K562 (cell line): ENCODE results near the gene PRRT1.

ENCODE experiments used
- CC2D1A ChIP-seq: fragments of 450-650 bp; IDR thresholded peaks from 2 replicates; pipeline ENCODE4 v1.6.1; 2017; ENCODE audit warnings: mild to moderate bottlenecking
- PHF20 ChIP-seq: fragments of 450-650 bp; IDR thresholded peaks from 2 replicates; pipeline ENCODE4 v1.6.1; 2018; ENCODE audit not compliant: partially characterized antibody
- TF ChIP-seq, protein P1 (sequence below): sonication (generic); formaldehyde crosslinking; IDR thresholded peaks from 2 replicates; pipeline ENCODE4 v1.8.1; 2023; ENCODE audit warnings: mild to moderate bottlenecking, missing genetic modification reagents
- TF ChIP-seq, protein P2 (sequence below): fragments of 450-650 bp; IDR thresholded peaks from 2 replicates; pipeline ENCODE4 v1.6.1; 2016; ENCODE audit warnings: antibody characterized with exemption

DNA sequence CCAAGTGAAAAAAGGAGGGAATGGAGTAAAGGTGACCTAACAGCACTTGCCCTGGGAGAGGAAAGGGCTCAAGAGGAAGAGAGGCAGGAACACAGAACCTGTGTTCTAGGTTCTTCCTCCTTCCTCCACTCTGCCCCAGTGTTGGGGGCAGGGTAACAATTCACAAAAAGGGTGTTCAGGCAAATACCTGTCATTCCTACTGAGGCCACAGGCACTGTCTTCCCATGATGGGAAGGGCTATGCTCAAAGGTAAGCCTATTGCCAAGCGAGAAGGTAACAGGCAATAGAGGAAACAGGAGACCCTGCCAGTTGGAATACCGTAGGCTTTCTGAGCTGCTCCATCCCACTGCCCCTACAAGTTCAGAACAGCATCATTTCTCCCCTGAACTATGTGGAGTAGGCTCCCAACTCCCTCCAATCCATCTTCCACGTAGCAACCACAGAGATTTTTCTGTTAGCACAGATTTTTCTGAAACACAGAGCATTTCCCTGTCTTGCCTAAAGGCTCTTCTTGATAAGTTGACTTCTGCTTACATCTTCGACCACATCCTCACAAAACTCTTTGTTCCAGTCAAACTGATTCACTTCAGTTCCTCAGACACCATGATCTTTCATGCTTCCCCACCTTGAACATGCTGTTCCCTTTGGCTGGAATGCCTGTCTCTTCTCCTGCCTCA lies 21.4 kb upstream of the PRRT1 start:
- TF ChIP-seq CC2D1A (no peak), PHF20 (no peak)
- TF ChIP-seq, protein P1, sequence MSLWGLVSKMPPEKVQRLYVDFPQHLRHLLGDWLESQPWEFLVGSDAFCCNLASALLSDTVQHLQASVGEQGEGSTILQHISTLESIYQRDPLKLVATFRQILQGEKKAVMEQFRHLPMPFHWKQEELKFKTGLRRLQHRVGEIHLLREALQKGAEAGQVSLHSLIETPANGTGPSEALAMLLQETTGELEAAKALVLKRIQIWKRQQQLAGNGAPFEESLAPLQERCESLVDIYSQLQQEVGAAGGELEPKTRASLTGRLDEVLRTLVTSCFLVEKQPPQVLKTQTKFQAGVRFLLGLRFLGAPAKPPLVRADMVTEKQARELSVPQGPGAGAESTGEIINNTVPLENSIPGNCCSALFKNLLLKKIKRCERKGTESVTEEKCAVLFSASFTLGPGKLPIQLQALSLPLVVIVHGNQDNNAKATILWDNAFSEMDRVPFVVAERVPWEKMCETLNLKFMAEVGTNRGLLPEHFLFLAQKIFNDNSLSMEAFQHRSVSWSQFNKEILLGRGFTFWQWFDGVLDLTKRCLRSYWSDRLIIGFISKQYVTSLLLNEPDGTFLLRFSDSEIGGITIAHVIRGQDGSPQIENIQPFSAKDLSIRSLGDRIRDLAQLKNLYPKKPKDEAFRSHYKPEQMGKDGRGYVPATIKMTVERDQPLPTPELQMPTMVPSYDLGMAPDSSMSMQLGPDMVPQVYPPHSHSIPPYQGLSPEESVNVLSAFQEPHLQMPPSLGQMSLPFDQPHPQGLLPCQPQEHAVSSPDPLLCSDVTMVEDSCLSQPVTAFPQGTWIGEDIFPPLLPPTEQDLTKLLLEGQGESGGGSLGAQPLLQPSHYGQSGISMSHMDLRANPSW, result no peak
- TF ChIP-seq, protein P2, sequence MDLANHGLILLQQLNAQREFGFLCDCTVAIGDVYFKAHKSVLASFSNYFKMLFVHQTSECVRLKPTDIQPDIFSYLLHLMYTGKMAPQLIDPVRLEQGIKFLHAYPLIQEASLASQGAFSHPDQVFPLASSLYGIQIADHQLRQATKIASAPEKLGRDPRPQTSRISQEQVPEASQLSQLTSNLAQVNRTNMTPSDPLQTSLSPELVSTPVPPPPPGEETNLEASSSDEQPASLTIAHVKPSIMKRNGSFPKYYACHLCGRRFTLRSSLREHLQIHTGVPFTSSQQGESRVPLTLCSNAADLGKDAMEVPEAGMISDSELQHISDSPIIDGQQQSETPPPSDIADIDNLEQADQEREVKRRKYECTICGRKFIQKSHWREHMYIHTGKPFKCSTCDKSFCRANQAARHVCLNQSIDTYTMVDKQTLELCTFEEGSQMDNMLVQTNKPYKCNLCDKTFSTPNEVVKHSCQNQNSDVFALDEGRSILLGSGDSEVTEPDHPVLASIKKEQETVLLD, result no peak
